ENCODE measurements around the gene C8G.

DNA sequence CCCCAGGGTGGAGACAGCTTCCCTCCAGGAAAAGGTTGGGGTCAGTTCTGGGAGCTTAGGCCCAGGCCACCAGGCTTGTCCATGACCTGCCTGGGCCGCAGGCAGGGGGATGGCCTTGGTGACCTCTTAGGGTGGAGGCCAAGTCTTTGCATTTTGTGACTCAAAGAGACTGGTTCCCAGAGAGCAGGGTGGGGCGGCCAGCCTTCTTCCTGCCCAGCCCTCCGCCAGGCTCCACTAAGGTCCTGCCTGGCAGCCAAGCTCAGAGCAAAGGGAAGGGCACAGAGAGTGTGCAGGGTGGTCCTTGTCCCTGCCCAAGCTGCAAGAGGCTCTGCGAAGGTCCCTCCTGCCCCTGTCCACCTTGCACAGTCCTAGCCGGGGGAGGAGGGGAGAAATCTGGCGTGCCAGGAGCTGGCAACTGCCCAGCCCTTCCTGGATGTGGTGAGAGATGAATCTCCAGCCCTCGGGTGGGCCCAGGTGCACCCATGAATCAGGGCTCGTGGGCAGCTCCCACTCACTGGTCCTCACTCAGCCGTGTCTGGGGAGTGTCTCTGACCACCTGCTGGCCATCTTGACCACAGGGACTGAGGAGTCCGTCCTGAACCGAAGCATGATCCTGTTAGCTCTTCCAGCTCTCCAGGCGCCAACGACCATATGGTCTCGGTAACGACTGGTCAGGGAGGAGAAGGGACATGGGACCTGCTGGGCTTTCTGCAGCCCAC lies 29.9 kb downstream of the C8G start:
- TF ChIP-seq POLR2AphosphoS5 (IDR thresholded peaks at IDR 0.05; ENCODE audit: borderline replicate concordance, low read depth, low read length) (no peak), EZH2 (IDR thresholded peaks at IDR 0.05) (no peak), FOXP2 (optimal IDR thresholded peaks at IDR 0.05; ENCODE audit: control extremely low read depth, extremely low read length, insufficient read depth) (no peak)

All from SK-N-MC (cell line).